K562 (cell line): Measurements from ENCODE around the gene VWA5B1. TPM values are rescaled to one million over a fixed set of nuclear protein-coding genes. Genes with fewer than 3 reads are reported as not detected.

Source experiments
- ATAC-seq: fragments of 200-7000 bp; cut with Tn5 transposase; 3 replicates; pipeline ENCODE4 v1.9.1; 2020; ENCODE audit warnings: moderate library complexity
- BruUV-seq: library from RNA; stranded (reverse); fragments of 400-500 nt; replicated peaks from 2 replicates; lab custom pipeline; 2021; lab: Mats Ljungman, UMichigan
- CTCF ChIA-PET: fragments of 300-600 bp; formaldehyde crosslinking; extraction: SDS; loops from one replicate; lab custom pipeline; 2021; ENCODE audit warnings: low intra/inter-chr PET ratio; lab: Yijun Ruan, JAX
- POLR2A ChIA-PET: fragments of 300-600, 350-650 bp; sonication (Branson Sonifier 250); formaldehyde crosslinking; extraction: SDS; loops from one replicate; lab custom pipeline; 2021; ENCODE audit warnings: antibody characterized with exemption, inconsistent platforms; lab: Yijun Ruan, JAX
- DNase-seq, 4 experiments: peaks; one replicate each; pipeline versions ENCODE4 v3.0.0 to v3.0.0-alpha.2; 2011 to 2018; ENCODE audit warnings: low spot score in 3 of 4, mixed read lengths in 3 of 4; ENCODE audit errors: extremely low read depth in 1 of 4
- FAIRE-seq: peaks from 2 replicates; lab custom pipeline; 2011; peaks lifted over from hg19 to GRCh38; lab: Jason Lieb, UNC
- H2AFZ ChIP-seq: 2 replicates; pipeline ENCODE4 v1.6.0; 2011; ENCODE audit warnings: low read depth, low read length, control low read depth, inconsistent platforms
- H3K27ac ChIP-seq: fragments of 200-600 bp; 3 replicates; pipeline ENCODE4 v1.8.0; 2011; ENCODE audit warnings: low read depth, mild to moderate bottlenecking, control low read depth, inconsistent platforms, low read length, moderate library complexity, mixed read lengths; ENCODE audit errors: extremely low read depth
- H3K27me3 ChIP-seq, 2 experiments: fragments of 300-600 bp in 1 of 2; 2 replicates in 1 of 2; 3 replicates in 1 of 2; pipeline versions ENCODE4 v1.6.0 to v1.8.0; 2011; ENCODE audit warnings: inconsistent platforms in 2 of 2, low read length in 2 of 2, mild to moderate bottlenecking in 1 of 2, mixed read lengths in 1 of 2, moderate library complexity in 1 of 2; ENCODE audit not compliant: control insufficient read depth in 2 of 2, insufficient read depth in 2 of 2
- H3K36me3 ChIP-seq: fragments of 300-600 bp; 3 replicates; pipeline ENCODE4 v1.8.0; 2011; ENCODE audit warnings: mild to moderate bottlenecking, low read length, inconsistent platforms; ENCODE audit not compliant: control insufficient read depth, insufficient read depth
- H3K4me1 ChIP-seq, 2 experiments: fragments of 200-600 bp in 1 of 2; replicated peaks in 1 of 2; 2 replicates in 1 of 2; 3 replicates in 1 of 2; pipeline versions ENCODE4 v1.5.1 to v1.8.0; 2011; ENCODE audit warnings: inconsistent platforms in 2 of 2, low read length in 2 of 2, mild to moderate bottlenecking in 1 of 2, mixed read lengths in 1 of 2, moderate library complexity in 1 of 2; ENCODE audit not compliant: control insufficient read depth in 2 of 2, insufficient read depth in 2 of 2
- H3K4me2 ChIP-seq: 2 replicates; pipeline ENCODE4 v1.6.1; 2011; ENCODE audit warnings: low read length, control low read depth, inconsistent platforms, mixed read lengths; ENCODE audit not compliant: insufficient read depth
- H3K4me3 ChIP-seq: fragments of 200-600 bp; sonication (generic), shearing (Covaris generic); 2 replicates; pipeline ENCODE4 v1.5.1; 2016; ENCODE audit warnings: control low read depth, inconsistent platforms
- H3K79me2 ChIP-seq: fragments of 200-600 bp; 3 replicates; pipeline ENCODE4 v1.8.0; 2011; ENCODE audit warnings: low read length, inconsistent platforms; ENCODE audit not compliant: control insufficient read depth, insufficient read depth
- H3K9ac ChIP-seq, 2 experiments: 2 replicates each; pipeline versions ENCODE4 v1.6.0 to v1.6.1; 2011; ENCODE audit warnings: low read depth in 2 of 2, low read length in 2 of 2, control low read depth in 1 of 2, inconsistent platforms in 1 of 2, mild to moderate bottlenecking in 1 of 2, mixed read lengths in 1 of 2; ENCODE audit not compliant: insufficient read depth in 1 of 2
- H3K9me1 ChIP-seq: one replicate; pipeline ENCODE4 v1.6.0; 2011; ENCODE audit warnings: inconsistent platforms, mild to moderate bottlenecking, low read length, moderate library complexity; ENCODE audit not compliant: control insufficient read depth, insufficient read depth
- H3K9me3 ChIP-seq: replicated peaks from 2 replicates; pipeline ENCODE4 v1.5.1; 2011; ENCODE audit warnings: low read depth, low read length, inconsistent platforms; ENCODE audit not compliant: control insufficient read depth, insufficient read depth
- H4K20me1 ChIP-seq: replicated peaks from 2 replicates; pipeline ENCODE4 v1.6.1; 2011; ENCODE audit warnings: low read length, inconsistent platforms, mixed read lengths; ENCODE audit not compliant: control insufficient read depth, insufficient read depth
- CBX8 ChIP-seq: fragments of 200-600 bp; sonication (generic); IDR thresholded peaks from 2 replicates; pipeline ENCODE4 v1.6.1; 2012; ENCODE audit warnings: borderline replicate concordance, mixed run types, low read depth, mild to moderate bottlenecking, moderate library complexity, mixed read lengths, low read length, control low read depth, inconsistent platforms; ENCODE audit not compliant: poor library complexity, severe bottlenecking; ENCODE audit errors: extremely low read depth
- CC2D1A ChIP-seq: fragments of 450-650 bp; IDR thresholded peaks from 2 replicates; pipeline ENCODE4 v1.6.1; 2017; ENCODE audit warnings: mild to moderate bottlenecking
- MYNN ChIP-seq, 2 experiments: sonication (generic); formaldehyde crosslinking in 1 of 2; IDR thresholded peaks; 2 replicates each; pipeline versions ENCODE4 v1.5.0 to v1.6.1; 2016 to 2020; ENCODE audit warnings: antibody characterized with exemption in 1 of 2, missing genetic modification reagents in 1 of 2
- NCOA6 ChIP-seq: fragments of 450-650 bp; IDR thresholded peaks from 2 replicates; pipeline ENCODE4 v1.6.1; 2017; ENCODE audit warnings: mild to moderate bottlenecking
- NFYB ChIP-seq: IDR thresholded peaks from 2 replicates; pipeline ENCODE4 v1.6.1; 2011; ENCODE audit warnings: mild to moderate bottlenecking, moderate library complexity; ENCODE audit not compliant: insufficient read length; ENCODE audit errors: extremely low read depth
- PBX2 ChIP-seq, 2 experiments: IDR thresholded peaks in 1 of 2; conservative IDR thresholded peaks in 1 of 2; 2 replicates each; pipeline ENCODE4 v1.6.1; 2016; ENCODE audit warnings: low read depth in 2 of 2, mild to moderate bottlenecking in 1 of 2, missing compliant biosample characterization in 1 of 2, missing genetic modification characterization in 1 of 2, moderate library complexity in 1 of 2
- POLR3G ChIP-seq: IDR thresholded peaks from 2 replicates; pipeline ENCODE4 v1.6.1; 2011; ENCODE audit not compliant: insufficient read length, insufficient replicate concordance; ENCODE audit errors: extremely low read depth
- PRMT5 ChIP-seq: sonication (generic); formaldehyde crosslinking; IDR thresholded peaks from 2 replicates; pipeline ENCODE4 v1.5.0; 2020; ENCODE audit warnings: missing genetic modification reagents
- PURB ChIP-seq: sonication (generic); formaldehyde crosslinking; IDR thresholded peaks from 2 replicates; pipeline ENCODE4 v1.9.0; 2021; ENCODE audit warnings: low read depth, mild to moderate bottlenecking, missing genetic modification reagents
- SRSF1 ChIP-seq: fragments of 200-400 bp; formaldehyde crosslinking; IDR thresholded peaks from 2 replicates; pipeline ENCODE4 v1.6.1; 2017; ENCODE audit warnings: mild to moderate bottlenecking, low read depth, low read length, moderate library complexity
- ZNF785 ChIP-seq: fragments of 250-450 bp; sonication (Bioruptor Pico); IDR thresholded peaks from 2 replicates; pipeline ENCODE4 v1.4.0; 2020; ENCODE audit warnings: mild to moderate bottlenecking
- WGBS: fragments of 100-300 bp; shearing (Covaris generic); methylation state at CpG from one replicate; pipeline ENCODE4 v1.1.6; 2016; ENCODE audit warnings: low coverage, mixed read lengths; ENCODE audit not compliant: insufficient coverage; ENCODE audit errors: missing lambda C conversion rate; 5-methylcytosine and 5-hydroxymethylcytosine counted together
- in situ Hi-C: fragments of 300-500 bp; cut with MboI; formaldehyde crosslinking; loops from 4 replicates; pipeline ENCODE4 v1.15.0; 2018; ENCODE audit warnings: inconsistent platforms, mixed read lengths
- intact Hi-C: fragments of 100-400 bp; cut with micrococcal nuclease; formaldehyde crosslinking; loops from 2 replicates; pipeline ENCODE4 v1.14.2; 2022
- polyA plus RNA-seq, 8 experiments: library from polyadenylated mRNA; depleted of rRNA in 4 of 8; stranded (reverse) in 5 of 8; unstranded in 3 of 8; fragments of >200 nt; fragmentation: Nextera tagmentation in 2 of 8; fragmentation: Illumina TruSeq in 1 of 8; extraction: Ambion mirVana in 2 of 8; extraction: Trizol in 1 of 8; gene quantifications; 2 replicates each; pipeline versions ENCODE4 v1.2.1 to v1.2.3, GENCODE V29; 2011 to 2014; ENCODE audit warnings: inconsistent platforms in 1 of 8, missing spikeins in 1 of 8
- total RNA-seq, 7 experiments: library from RNA; depleted of rRNA in 6 of 7; stranded (reverse); fragments of >200 nt in 6 of 7; fragmentation: Illumina TruSeq in 2 of 7; extraction: Trizol in 2 of 7; gene quantifications; 2 replicates each; pipeline versions ENCODE4 v1.2.1 to v1.2.3, GENCODE V29; 2011 to 2021; ENCODE audit warnings: low replicate concordance in 1 of 7

The VWA5B1 gene
- total and polyA plus RNA-seq, 9 of the 15 experiments (the other 6 are each of a cell fraction or from before 2014, with no cell fraction given): not detected

- CTCF ChIA-PET: interaction anchor here (0.8 to 2.8 kb wide), 2 partner anchors 116 to 165 kb away, joined by 4 to 23 read pairs; no protein-coding TSS in a partner anchor
- Histone ChIP-seq H3K36me3 (no peaks in the 10 kb centered on the region), H3K4me2 (no peak overlapping the region), H2AFZ (no peak overlapping the region), H3K4me1 (no peaks in the 10 kb centered on the region), H3K9me1 (no peaks in the 10 kb centered on the region), H3K9ac (no peak overlapping the region), H4K20me1 (peaks cover 6% of the 10 kb centered on the region; the same call in 1 of the 2 replicates), H3K4me3 (no peak overlapping the region), H3K27ac (no peak overlapping the region), H3K27me3 (peaks cover 0 to 27% of the 10 kb centered on the region in 2 experiments; a peak in 2 of 5 replicates), H3K79me2 (no peaks in the 10 kb centered on the region), H3K9me3 (no peaks in the 10 kb centered on the region)
- intact Hi-C loops (loop anchor here (2.0 to 5.0 kb wide), 2 partner anchors 55 to 117 kb away; no protein-coding TSS in a partner anchor), in situ Hi-C loops (no loop called here)
- no peak for DNase-seq
- no peak for FAIRE-seq
- no TSS peak for BruUV-seq
- whole genome bisulfite sequencing: 0% methylated on average over 11 of the region's 11 CpGs
- ATAC-seq: no peak
- POLR2A ChIA-PET: interaction anchor here (0.6 to 0.8 kb wide), 6 partner anchors 10 to 748 kb away, joined by 3 to 4 read pairs (median 3); no protein-coding TSS in a partner anchor
- TF ChIP-seq NFYB (no peak), CBX8 (no peak), ZNF785 (CRISPR knock-in tag) (no peak), POLR3G (no peak), PBX2 (CRISPR knock-in tag; IDR thresholded peaks at IDR 0.05; ENCODE audit: low read depth) (no peak), PBX2 (tag; conservative IDR thresholded peaks at IDR 0.05; ENCODE audit: low read depth) (no peak), PRMT5 (no peak), MYNN (IDR thresholded peaks at IDR 0.05) (no peak), MYNN (CRISPR knock-in tag; IDR thresholded peaks at IDR 0.05) (no peak), PURB (CRISPR knock-in tag) (no peak), NCOA6 (no peak), SRSF1 (no peak), CC2D1A (no peak)
These were observed 87.0 kb downstream of the VWA5B1 start for GRCh38 chr1:20377516-20378270.
